K562 (cell line): ENCODE data around the gene CFAP70. TPM values are rescaled to one million over a fixed set of nuclear protein-coding genes. Genes with fewer than 3 reads are reported as not detected.

Experiments
- ATF1 ChIP-seq, 2 experiments: fragments of 450-650 bp in 1 of 2; IDR thresholded peaks; 2 replicates each; pipeline ENCODE4 v1.6.1; 2016; ENCODE audit warnings: missing compliant biosample characterization in 1 of 2, missing genetic modification characterization in 1 of 2
- ETV1 ChIP-seq: fragments of 450-650 bp; conservative IDR thresholded peaks from 2 replicates; pipeline ENCODE4 v1.6.1; 2016; ENCODE audit warnings: missing genetic modification characterization, control low read depth, low read depth, missing compliant biosample characterization
- HDAC2 ChIP-seq: fragments of 450-650 bp; IDR thresholded peaks from 2 replicates; pipeline ENCODE4 v1.6.1; 2016; ENCODE audit warnings: mild to moderate bottlenecking
- MAFK ChIP-seq: IDR thresholded peaks from 2 replicates; pipeline ENCODE4 v1.6.1; 2011; ENCODE audit warnings: low read length, improper control_type of control experiment
- MED1 ChIP-seq: sonication (generic); formaldehyde crosslinking; IDR thresholded peaks from 2 replicates; pipeline ENCODE4 v1.8.1; 2023; ENCODE audit warnings: missing genetic modification reagents, borderline replicate concordance
- NFE2 ChIP-seq: IDR thresholded peaks from 2 replicates; pipeline ENCODE4 v1.6.1; 2014; ENCODE audit warnings: antibody characterized with exemption, low read depth
- PHB2 ChIP-seq: fragments of 450-650 bp; IDR thresholded peaks from 2 replicates; pipeline ENCODE4 v1.6.1; 2017; ENCODE audit warnings: low read depth
- RBBP5 ChIP-seq: fragments of 200-600 bp; sonication (generic); IDR thresholded peaks from 2 replicates; pipeline ENCODE4 v1.6.1; 2012; ENCODE audit warnings: borderline replicate concordance, mild to moderate bottlenecking, low read length, control low read depth, inconsistent platforms; ENCODE audit not compliant: insufficient read depth, poor library complexity, severe bottlenecking
- RHOXF2B ChIP-seq: fragments of 250-450 bp; sonication (Bioruptor Pico); conservative IDR thresholded peaks from 2 replicates; pipeline ENCODE4 v1.5.1; 2021
- SOX6 ChIP-seq: fragments of 450-650 bp; IDR thresholded peaks from 2 replicates; pipeline ENCODE4 v1.6.1; 2014; ENCODE audit warnings: mild to moderate bottlenecking
- TAF7 ChIP-seq: fragments of 450-650 bp; IDR thresholded peaks from 2 replicates; pipeline ENCODE4 v1.6.1; 2016; ENCODE audit warnings: missing genetic modification characterization, missing compliant biosample characterization
- THRAP3 ChIP-seq: fragments of 450-650 bp; IDR thresholded peaks from 2 replicates; pipeline ENCODE4 v1.6.1; 2016; ENCODE audit warnings: mild to moderate bottlenecking, inconsistent platforms, borderline replicate concordance
- ZBTB1 ChIP-seq: sonication (generic); formaldehyde crosslinking; IDR thresholded peaks from 2 replicates; pipeline ENCODE4 v1.8.1; 2023; ENCODE audit warnings: missing genetic modification reagents, low read depth, mild to moderate bottlenecking, borderline replicate concordance
- ZNF551 ChIP-seq: fragments of 250-450 bp; sonication (Bioruptor Pico); IDR thresholded peaks from 2 replicates; pipeline ENCODE4 v1.5.0; 2021; ENCODE audit warnings: mild to moderate bottlenecking, moderate library complexity
- ZNF586 ChIP-seq: fragments of 450-650 bp; formaldehyde crosslinking; conservative IDR thresholded peaks from 2 replicates; pipeline ENCODE4 v1.4.0; 2020; ENCODE audit warnings: mild to moderate bottlenecking, moderate library complexity
- ZNF696 ChIP-seq: fragments of 250-450 bp; sonication (Bioruptor Pico); conservative IDR thresholded peaks from 2 replicates; pipeline ENCODE4 v1.4.0; 2020; ENCODE audit warnings: mild to moderate bottlenecking, moderate library complexity
- polyA plus RNA-seq, 8 experiments: library from polyadenylated mRNA; depleted of rRNA in 4 of 8; stranded (reverse) in 5 of 8; unstranded in 3 of 8; fragments of >200 nt; fragmentation: Nextera tagmentation in 2 of 8; fragmentation: Illumina TruSeq in 1 of 8; extraction: Ambion mirVana in 2 of 8; extraction: Trizol in 1 of 8; gene quantifications; 2 replicates each; pipeline versions ENCODE4 v1.2.1 to v1.2.3, GENCODE V29; 2011 to 2014; ENCODE audit warnings: inconsistent platforms in 1 of 8, missing spikeins in 1 of 8
- total RNA-seq, 7 experiments: library from RNA; depleted of rRNA in 6 of 7; stranded (reverse); fragments of >200 nt in 6 of 7; fragmentation: Illumina TruSeq in 2 of 7; extraction: Trizol in 2 of 7; gene quantifications; 2 replicates each; pipeline versions ENCODE4 v1.2.1 to v1.2.3, GENCODE V29; 2011 to 2021; ENCODE audit warnings: low replicate concordance in 1 of 7
- TF ChIP-seq, protein P1 (sequence below): sonication (generic); formaldehyde crosslinking; IDR thresholded peaks from 2 replicates; pipeline ENCODE4 v1.5.0; 2020; ENCODE audit warnings: missing genetic modification reagents
- TF ChIP-seq, protein P2 (sequence below): sonication (generic); formaldehyde crosslinking; IDR thresholded peaks from 2 replicates; pipeline ENCODE4 v1.9.0; 2022; ENCODE audit warnings: mild to moderate bottlenecking, missing genetic modification reagents
- TF ChIP-seq, protein P3 (sequence below): fragments of 450-650 bp; IDR thresholded peaks from 2 replicates; pipeline ENCODE4 v1.6.1; 2017; ENCODE audit warnings: antibody characterized with exemption, mild to moderate bottlenecking
- TF ChIP-seq, protein P4 (sequence below): fragments of 450-650 bp; IDR thresholded peaks from 2 replicates; pipeline ENCODE4 v1.7.0; 2016; ENCODE audit warnings: borderline replicate concordance

The CFAP70 gene
- total and polyA plus RNA-seq, 9 of the 15 experiments (the other 6 are each of a cell fraction or from before 2014, with no cell fraction given), result 0.27 to 1.6 (median 0.86) TPM

DNA sequence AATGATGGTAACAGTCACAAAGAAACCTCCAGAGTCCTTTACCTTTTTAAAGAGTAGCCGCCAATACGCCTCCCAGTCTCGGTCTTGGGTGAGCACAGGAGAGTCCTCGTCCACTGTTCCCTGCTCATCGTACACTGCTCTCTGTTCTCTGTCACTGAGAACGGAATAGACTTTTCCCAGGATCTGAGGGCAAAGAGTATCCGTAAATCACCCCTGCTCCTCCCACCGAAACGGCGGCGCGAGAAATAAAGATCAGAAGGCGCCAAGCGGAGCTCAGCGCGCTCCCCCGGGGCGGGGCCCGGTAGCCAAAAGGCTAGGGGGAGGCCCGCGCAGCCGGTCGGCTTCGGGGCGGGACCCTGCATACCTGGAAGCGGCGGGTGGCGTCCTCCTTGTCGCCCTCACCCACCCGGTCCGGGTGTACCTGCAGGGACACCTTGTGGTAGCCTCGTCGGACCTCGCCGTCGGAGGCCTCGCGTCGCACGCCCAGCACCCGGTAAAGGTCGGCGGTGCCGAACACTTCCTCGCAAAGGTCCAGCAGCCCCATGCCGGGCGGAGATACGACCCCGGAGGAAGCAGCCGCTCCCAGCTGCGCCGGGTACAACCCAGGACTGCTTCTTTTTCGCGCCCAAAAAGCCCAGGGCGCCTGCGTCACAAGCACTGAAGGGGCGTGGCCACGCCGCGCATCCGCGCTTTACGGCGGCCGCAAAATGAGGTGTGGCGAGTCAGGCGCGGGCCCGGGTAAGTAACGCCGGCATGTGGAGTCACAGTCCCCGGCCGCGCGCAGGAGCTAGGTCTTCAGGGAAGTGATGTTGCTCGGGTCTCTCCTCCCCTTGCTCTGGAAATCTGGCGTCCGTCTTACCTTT lies 111.8 kb downstream of the CFAP70 start, which contains the start of gene DNAJC9 (continued):
- TF ChIP-seq, protein P1, sequence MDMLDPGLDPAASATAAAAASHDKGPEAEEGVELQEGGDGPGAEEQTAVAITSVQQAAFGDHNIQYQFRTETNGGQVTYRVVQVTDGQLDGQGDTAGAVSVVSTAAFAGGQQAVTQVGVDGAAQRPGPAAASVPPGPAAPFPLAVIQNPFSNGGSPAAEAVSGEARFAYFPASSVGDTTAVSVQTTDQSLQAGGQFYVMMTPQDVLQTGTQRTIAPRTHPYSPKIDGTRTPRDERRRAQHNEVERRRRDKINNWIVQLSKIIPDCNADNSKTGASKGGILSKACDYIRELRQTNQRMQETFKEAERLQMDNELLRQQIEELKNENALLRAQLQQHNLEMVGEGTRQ, result peak; percentile 32; the same call in 1 of the 2 replicates
- TF ChIP-seq, protein P2, sequence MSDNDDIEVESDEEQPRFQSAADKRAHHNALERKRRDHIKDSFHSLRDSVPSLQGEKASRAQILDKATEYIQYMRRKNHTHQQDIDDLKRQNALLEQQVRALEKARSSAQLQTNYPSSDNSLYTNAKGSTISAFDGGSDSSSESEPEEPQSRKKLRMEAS (CRISPR knock-in tag), result peak; percentile 94
- no peak; the same call in 1 of the 2 replicates for TF ChIP-seq ZNF551
- TF ChIP-seq SOX6, result peak; percentile 66
- no peak; the same call in 1 of the 2 replicates for TF ChIP-seq ZNF586 (CRISPR knock-in tag)
- TF ChIP-seq MAFK, result 0 out of 2 replicates have a peak, but pooled peaks have one; percentile 4
- peak; percentile 53; the same call in 1 of the 2 replicates for TF ChIP-seq HDAC2
- peak; percentile 52; the same call in 1 of the 2 replicates for TF ChIP-seq ATF1 (CRISPR knock-in tag; IDR thresholded peaks at IDR 0.05)
- peak; percentile 95 for TF ChIP-seq ATF1 (tag; IDR thresholded peaks at IDR 0.05)
- 0 out of 2 replicates have a peak, but pooled peaks have one; percentile 3 for TF ChIP-seq NFE2
- no peak for TF ChIP-seq PHB2
- TF ChIP-seq ZBTB1, result no peak; the same call in 1 of the 2 replicates
- TF ChIP-seq RBBP5, result peak; percentile 96
- TF ChIP-seq MED1 (CRISPR knock-in tag), result no peak
- TF ChIP-seq, protein P3, sequence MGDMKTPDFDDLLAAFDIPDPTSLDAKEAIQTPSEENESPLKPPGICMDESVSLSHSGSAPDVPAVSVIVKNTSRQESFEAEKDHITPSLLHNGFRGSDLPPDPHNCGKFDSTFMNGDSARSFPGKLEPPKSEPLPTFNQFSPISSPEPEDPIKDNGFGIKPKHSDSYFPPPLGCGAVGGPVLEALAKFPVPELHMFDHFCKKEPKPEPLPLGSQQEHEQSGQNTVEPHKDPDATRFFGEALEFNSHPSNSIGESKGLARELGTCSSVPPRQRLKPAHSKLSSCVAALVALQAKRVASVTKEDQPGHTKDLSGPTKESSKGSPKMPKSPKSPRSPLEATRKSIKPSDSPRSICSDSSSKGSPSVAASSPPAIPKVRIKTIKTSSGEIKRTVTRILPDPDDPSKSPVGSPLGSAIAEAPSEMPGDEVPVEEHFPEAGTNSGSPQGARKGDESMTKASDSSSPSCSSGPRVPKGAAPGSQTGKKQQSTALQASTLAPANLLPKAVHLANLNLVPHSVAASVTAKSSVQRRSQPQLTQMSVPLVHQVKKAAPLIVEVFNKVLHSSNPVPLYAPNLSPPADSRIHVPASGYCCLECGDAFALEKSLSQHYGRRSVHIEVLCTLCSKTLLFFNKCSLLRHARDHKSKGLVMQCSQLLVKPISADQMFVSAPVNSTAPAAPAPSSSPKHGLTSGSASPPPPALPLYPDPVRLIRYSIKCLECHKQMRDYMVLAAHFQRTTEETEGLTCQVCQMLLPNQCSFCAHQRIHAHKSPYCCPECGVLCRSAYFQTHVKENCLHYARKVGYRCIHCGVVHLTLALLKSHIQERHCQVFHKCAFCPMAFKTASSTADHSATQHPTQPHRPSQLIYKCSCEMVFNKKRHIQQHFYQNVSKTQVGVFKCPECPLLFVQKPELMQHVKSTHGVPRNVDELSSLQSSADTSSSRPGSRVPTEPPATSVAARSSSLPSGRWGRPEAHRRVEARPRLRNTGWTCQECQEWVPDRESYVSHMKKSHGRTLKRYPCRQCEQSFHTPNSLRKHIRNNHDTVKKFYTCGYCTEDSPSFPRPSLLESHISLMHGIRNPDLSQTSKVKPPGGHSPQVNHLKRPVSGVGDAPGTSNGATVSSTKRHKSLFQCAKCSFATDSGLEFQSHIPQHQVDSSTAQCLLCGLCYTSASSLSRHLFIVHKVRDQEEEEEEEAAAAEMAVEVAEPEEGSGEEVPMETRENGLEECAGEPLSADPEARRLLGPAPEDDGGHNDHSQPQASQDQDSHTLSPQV, result no peak
- TF ChIP-seq TAF7 (tag), result peak; percentile 69
- no peak; the same call in 1 of the 2 replicates for TF ChIP-seq THRAP3
- TF ChIP-seq, protein P4, sequence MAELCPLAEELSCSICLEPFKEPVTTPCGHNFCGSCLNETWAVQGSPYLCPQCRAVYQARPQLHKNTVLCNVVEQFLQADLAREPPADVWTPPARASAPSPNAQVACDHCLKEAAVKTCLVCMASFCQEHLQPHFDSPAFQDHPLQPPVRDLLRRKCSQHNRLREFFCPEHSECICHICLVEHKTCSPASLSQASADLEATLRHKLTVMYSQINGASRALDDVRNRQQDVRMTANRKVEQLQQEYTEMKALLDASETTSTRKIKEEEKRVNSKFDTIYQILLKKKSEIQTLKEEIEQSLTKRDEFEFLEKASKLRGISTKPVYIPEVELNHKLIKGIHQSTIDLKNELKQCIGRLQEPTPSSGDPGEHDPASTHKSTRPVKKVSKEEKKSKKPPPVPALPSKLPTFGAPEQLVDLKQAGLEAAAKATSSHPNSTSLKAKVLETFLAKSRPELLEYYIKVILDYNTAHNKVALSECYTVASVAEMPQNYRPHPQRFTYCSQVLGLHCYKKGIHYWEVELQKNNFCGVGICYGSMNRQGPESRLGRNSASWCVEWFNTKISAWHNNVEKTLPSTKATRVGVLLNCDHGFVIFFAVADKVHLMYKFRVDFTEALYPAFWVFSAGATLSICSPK, result no peak
- TF ChIP-seq ETV1 (tag), result no peak
- TF ChIP-seq RHOXF2B (CRISPR knock-in tag), result peak; percentile 76
- TF ChIP-seq ZNF696 (CRISPR knock-in tag), result no peak
